NCI-H2029 (cell line): ENCODE measurements around the gene DFFB.
"Not testable (repeated sequence)": the region's sequence is repeated elsewhere in the genome, so short reads cannot be mapped to it uniquely, and the experiment has no call there.

Source experiments
- DNase-seq: peaks from one replicate; lab custom pipeline; 2025; lab: John Stamatoyannopoulos, UW

The DFFB gene

DNA sequence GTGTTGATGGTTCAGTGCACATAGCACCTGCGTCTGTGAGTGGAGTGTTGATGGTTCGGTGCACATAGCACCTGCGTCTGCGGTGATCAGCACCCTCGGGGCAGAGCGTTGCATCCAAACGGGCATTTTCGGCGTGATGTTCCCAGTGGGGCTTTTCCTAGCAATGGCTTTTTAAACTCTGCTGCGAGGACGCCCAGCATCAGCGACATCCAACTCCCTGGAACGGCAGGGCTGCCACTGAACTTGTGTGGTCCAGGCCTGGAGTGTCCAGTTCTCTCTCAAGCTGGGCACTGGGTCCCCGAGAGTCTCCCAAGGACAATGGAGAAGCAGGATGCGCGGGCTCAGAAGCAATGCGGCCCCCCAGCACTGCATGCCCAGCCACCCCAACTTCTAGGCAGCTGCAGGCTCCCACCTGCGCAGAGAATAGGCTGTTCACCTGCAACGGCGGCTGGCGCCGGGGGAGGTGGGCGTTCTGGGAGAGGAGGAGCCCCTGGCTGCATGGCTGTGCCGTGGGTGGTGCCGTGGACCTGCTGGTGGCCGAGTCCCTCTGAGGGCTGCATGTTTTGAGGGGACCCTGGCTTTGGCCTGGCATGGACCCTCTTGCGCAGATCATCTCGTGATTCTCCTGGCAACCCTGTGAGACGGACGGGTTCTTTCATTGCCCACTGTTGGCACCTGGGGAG lies 52.9 kb downstream of the DFFB start:
- DNase-seq = no peak

DNA sequence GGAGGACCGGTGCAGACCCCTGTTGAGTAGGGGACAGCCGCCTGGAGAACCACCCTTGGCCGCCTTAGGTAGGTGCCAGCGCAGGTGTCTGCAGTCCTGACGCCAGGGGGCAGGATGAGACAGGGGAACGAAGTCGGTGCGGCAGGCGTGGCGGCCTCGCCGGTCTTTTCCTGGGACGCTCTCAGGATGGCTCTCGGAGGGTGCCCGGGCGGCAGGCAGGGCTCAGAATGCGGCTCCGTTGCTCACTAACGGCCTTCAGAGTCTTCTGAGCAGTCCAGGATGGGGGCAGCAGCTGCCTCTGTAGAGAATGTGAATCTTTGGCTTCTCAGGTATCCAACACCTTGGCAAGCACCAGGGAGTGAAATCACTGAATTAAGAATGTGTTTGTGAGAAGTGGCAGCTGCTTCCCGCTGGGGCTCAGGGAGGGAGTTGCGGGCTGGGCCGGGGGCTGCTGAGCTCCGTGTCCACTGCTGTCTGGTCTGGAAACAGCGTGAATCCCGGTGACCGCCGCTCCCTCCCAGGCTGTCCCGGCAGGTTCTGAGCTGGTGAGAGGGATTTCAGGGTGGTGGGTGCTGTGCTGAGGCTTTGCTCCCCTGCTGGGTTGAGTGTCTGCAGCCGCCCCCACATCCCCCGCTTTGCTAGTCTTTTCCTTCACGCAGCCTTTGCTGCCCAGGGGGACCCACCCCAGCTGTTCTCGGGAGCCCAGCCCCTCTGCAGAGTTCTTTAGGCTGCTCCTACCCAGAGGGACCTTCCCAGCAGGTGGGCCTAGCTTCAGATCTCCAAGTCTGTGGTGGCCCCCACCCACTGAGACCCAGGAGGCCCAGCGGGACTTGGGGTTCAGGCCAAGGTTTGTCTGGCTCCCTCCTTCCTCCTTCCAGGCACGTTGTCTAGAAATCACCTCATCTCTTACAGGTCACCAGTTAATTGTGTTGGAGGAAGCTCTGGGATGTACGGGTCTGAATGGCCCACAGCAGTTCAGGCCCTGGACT lies 53.9 kb downstream of the DFFB start:
- no peak for DNase-seq

DNA sequence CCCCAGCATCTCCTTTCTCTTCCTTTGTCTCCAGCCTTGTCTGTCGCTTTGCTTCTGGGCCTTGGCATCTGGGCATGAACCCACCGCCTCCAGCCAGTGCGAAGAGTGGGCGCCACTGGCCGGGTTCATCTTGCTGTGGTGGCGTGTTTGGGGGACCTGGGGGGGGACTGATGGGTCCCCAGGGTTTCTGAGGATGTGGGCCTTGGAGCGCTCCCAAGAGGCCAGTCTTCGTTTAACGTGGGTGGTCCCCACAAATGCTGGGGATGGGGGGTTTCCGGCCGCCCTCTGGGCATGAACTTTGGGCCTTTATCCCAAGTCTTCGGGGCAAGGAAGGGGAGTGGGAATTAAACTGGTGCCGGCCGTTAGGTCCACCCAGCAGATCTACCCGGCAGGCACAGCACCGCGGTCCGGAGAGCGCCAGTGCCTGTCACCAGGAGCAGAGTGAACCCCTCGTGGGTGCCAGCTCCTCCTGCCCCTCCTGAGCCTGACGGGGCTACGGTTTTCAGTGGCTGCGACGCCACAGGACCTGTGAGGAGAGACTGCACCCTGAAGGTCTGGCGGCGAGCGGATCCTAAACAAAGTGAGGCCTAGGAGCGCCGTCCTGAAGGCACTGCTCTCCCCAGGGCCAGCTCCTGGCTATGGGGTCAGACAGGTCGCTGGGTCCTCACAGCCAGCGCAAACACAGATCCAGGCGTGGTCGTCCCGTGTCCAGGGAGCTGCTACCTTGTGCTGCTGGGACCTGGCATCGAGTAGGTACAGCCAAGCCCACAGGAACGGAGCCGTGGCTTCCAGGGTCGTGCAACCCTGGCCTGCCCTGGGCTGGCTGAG lies 54.9 kb downstream of the DFFB start:
- no peak for DNase-seq

DNA sequence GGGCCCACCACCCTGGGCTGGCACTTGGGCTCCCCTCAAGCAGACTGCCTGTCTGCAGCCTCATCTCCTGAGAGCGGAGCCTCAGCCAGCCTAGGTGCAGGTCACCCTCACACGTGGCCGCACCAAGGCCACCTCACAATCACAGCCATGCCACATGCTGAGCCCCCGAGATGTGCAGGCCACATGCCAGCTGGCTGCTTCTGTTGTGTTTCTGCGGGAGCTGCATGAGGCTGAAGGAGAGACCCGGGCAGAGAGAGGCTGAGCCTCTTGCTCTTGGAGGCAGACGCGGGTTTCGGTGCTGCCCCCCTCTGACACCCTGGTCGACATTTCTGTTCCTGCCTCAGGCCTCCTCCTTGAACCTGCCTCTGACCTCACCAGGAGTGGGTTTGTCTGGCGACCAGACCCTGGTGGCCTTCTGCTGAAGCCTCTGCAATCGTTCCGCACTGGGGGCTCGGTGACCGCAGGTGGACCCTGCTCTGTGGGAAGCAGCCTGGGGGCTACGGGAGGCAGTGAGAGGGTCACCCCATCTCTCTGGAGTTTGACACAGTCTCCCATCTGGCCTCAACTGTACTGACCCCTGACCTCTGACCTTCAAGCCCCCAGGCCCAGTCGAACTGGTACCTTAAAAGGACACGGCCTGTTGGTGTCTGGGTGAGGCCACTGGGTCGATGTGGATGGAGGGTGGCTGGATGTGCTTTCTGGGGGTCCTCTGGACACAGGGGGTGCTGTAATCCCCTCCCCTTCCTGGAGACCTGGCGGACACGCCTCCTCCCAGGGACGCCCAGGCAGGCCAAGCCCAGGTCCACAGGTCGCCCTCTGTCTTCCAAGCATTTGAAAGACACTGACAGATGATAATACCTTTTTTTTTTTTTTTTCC lies 55.8 kb downstream of the DFFB start:
- no peak for DNase-seq

DNA sequence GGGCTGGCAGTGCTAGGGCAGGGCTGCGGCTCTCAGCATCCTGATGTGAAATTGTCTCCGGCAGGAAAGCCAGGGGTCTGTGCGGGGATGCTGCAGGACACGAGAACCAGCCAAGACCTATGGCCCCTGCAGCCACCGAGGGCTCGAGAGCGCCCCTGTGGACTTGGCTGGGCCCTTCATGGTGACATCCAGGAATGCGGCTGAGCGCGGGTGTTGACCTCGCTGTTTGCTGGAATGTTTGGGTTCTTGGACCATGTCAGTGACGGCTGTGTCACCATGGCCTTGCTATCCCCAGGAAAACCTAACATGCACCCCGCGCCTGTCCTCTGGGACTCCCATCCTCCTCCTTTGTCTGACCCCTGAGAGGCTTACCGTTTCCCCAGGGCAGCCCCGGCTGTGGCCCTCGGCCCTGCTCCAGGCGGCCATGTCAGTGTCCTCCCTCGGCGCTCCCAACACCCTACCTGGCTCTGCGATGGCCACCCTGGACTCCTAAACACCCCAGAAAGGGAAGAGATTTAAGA lies 57.1 kb downstream of the DFFB start:
- no peak for DNase-seq

DNA sequence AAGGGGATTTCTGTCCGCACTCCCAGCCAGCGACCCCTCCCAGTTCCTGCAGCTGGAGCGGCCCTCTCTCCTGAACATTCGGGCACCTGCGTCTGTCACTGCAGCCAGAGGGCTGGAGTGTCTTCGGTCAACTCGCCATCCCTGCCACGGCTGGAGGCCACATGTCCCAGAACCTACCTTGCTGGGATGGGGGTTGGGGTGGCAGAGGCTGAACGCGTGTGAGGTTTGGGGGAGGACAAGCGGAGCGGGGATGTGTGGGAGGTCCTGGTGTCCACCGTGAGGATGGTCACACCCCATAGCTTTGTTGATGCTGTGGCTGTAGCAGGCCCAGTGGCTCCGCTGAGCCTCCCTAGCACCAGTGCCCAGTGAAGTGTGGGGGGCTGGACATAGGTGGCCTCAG lies 57.6 kb downstream of the DFFB start:
- no peak for DNase-seq

DNA sequence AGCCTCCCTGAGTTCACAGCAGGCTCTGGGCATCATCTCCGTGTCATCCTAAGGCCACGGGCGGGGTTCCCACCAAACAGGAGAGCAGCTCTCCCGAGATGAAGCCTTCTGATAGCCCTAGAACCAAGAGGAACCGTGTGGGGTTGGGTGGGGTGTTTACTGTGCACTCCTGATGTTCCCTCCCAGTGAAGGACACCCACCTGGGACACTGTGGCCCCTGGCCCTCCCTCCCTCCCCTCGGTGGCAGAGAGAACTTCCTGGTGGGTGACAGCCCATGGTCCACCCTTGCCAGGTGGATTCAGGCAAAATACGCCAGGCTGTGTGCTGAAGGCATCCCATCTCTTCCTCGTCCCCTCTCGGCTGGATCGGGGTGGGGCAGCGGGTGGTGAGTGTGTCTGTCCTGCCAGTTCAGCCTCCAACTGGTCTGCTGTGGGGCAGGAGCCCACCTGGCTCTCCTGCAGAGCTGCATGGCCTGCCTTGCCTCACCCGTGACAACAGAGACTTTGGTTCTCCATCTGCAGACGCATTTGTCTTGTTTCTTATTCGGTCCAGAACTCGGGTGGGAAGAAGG lies 58.4 kb downstream of the DFFB start:
- no peak for DNase-seq

DNA sequence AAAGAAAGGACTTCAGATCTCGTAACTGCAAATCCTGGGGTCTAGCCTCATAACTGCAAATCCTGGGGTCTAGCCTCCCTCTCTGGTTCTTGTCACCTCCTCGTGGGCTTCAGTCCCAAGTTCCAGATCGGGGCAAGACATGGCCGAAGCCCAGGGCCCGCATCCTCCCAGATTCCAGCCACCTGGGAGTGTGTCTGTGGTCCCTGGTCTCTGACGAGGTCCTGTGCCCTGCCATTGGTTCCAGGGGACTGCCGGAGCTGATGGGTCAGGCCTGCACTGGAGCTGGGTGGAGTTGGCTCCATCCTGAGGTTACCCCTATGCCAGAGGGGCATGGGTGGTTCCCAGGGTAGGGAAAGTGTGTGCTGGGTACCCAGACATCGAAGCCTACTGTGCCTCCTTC lies 60.5 kb downstream of the DFFB start:
- no peak for DNase-seq

DNA sequence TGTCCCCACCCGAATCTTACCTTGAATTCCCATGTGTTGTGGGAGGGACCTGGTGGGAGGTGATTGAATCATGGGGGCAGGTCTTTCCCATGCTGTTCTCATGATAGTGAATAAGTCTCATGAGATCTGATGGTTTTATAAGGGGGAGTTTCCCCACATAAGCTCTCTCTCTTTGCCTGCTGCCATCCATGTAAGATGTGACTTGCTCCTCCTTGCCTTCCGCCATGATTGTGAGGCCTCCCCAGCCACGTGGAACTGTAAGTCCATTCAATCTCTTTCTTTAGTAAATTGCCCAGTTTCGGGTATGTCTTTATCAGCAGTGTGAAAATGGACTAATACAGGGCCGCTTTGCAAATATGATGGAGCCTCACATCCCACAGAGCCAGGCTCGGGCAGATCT lies 61.1 kb downstream of the DFFB start:
- DNase-seq = not testable (repeated sequence)

DNA sequence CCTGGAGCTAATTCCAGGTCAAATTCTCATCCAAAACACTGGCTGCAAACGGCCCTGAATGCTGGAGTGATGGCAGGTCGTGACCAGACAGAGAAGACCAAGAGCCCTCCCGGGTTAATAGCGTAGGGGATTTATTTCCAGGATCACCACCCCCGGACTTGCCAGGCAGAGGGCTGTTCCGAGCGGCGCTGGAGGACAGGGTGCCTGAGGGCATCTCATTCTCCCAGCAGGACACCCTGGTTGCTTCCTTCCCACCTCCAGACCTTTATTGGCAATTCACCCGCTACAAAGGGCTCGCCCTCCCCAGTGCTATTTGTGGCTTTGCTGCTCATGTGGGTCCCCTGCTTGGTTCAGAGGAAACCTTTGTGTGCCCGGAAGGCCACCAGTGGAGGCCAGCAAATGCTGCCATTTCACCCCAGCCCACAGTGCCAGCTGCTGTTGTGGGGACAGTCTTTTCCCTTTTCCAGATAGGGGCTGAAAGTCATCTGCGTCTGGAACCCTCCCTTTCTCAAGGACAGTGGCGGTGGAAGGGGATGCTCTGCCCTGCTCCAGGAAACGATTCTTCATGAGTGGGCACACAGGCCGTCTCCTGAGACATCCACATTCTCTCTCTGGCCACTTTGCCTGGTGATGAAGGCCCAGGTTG lies 61.8 kb downstream of the DFFB start:
- no peak for DNase-seq

DNA sequence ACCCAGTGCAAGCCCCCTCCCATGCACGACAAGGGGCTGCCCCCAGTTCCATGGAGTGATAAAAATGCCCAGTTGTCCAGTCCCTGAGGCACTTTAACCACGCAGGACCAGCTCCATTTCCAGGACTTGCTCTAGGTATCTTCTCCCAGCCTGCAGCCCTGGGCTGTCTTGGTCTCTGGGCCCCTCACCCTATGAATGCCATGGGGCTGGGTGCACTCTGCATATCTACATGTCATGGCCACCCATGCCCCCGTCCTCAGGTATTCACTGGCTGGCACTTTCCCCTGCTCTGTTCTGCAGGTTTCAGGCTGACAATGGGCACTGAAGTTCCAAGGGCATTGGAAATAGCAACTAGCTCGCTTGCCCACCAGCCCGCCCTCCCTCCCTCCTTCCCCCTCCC lies 62.4 kb downstream of the DFFB start:
- DNase-seq = no peak

DNA sequence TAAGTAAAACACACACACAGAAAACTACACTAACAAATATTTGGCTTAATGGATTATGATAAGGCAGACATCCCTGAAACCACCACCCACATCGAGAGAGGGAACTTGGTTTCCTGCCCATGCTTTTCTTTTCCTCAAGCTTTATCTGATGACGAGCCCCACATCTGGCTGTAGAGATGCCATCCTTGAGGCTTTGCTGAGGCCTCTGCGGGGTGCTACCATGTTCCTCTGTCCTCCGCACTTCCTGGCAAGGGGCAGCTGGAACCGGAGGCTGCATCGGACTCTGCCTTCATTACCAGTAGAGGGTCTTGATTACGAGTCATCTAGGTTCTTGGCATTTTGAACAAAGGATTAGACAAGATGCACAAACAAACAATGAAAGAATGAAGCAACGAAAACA lies 64.5 kb downstream of the DFFB start:
- no peak for DNase-seq

DNA sequence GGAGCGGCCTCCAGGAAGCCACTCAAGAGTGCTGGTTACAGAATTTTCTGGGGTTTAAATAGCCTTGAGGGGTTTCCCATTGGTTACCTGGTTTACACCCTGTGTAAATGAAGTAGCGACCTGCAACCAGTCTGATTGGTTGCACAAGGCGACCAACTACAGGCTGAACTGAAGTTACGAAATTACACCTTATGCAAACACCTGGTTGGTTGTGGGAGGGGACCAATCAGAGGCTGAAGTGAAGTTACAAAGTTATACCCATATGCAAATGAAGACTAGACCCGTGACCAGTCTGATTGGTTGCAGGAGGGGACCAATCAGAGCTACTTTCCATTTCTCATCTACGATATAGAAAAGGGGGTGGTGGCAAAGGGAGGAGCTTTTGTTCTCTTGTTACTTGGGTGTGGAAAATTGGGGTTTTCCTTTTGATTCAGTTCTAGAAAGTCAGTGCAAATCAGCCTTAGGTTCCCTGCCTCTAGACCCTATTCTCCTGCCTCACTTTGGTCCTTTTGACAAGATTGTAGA lies 65.0 kb downstream of the DFFB start:
- no peak for DNase-seq

DNA sequence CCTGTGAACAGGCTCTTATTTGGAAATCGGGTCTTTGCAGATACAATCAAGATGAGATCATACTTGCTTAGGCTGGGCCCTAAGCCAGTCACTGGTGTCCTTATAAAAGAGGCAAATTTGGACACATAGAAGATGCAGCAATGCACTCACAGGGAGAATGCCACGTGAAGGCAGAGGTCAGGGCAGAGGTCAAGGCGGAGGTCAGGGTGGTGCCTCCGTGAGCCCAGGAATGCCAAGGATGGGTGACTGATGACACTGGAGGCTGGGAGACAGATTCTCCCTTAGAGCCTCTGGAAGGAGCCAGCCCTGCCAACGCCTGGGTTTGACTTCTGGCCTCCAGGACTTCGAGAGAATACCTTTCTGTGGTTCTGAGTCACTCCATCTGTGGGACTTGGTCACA lies 65.6 kb downstream of the DFFB start:
- DNase-seq = no peak

DNA sequence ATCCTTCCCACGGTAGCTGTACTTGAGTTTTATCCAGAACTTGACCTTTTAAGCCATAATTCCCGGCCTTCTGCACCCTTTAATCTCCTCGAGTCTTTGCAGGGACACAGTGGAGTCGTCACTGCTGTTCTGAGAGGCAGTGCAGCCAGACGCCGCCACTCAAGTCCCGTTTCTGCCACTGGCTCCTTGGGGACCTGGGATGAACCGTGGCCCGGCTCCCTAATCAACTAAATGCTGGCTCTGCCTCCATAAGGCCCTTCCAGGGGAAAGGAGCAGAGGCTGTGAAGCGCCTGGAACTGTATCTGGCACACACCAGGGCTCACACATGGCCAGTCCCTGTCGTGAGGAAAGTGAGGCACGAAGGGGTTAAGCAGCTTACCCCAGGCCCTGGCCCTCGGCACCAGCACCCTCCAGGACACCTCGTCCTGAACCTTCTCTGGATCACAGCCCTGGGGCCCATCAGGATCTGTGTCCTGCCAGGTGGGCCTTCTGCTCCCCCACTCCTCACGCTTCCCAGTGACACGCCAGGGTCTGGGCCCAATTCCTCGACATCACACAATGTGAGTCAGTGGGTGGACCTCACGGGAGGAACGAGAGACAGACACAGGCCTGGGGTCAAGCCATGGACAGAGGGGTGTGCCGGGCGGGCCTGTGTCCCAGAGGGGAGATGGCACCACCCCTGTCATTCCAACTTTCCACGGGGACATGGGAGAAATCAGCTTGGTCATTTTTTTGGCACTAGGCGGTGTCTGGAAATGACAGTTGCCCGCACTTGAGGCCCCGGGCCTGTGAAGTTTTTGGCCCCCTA lies 66.3 kb downstream of the DFFB start:
- DNase-seq = no peak

DNA sequence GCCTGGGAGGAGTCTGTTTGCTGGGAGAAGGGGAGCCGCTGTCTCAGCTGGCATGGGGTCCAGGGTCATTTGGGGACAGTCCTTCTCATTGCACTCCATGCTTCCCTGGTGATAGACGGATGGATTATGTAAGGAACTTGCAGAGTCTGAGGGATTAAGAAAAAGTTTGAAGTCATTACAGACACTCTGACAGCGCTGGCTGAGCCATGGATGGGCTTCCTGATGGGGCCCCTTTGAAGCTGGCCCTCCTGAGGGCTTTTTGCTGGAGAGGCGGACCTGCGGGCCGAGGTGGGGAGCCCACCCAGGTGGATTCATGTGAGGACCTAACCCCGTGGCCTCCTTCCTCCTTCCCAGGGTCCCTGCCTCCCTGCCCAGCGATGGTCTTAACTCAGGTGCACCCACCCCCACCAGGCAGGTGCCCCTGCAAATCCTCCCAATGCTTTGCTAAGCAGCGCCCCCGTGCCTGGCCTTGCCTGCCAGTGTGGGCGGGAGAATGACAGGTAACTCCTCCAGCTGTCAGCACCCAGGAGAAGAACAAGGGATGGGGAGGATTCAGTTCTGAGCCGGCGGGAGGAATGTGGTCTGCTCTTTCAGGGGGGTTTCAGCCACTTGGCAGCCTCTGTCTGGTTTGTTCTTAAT lies 67.0 kb downstream of the DFFB start:
- DNase-seq = no peak

DNA sequence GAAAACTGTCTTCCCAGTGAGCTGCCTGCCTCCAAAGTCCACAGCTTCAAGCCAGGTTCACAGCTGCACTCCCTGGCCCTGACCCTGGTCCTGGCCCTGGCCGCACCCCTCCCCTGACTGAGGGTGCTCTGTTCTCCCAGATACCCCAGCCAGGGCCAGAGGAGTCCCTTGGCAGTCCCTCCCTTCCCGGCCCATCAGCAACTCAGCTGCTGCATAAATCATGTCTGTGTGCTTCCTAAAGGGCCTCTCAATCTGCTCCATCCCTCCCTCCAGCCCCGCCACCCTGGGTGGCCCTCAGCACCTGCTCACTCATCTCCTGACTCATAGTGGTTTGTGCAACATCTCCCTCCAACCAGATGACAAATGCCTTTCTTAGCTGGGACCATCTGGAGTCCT lies 67.5 kb downstream of the DFFB start:
- no peak for DNase-seq

DNA sequence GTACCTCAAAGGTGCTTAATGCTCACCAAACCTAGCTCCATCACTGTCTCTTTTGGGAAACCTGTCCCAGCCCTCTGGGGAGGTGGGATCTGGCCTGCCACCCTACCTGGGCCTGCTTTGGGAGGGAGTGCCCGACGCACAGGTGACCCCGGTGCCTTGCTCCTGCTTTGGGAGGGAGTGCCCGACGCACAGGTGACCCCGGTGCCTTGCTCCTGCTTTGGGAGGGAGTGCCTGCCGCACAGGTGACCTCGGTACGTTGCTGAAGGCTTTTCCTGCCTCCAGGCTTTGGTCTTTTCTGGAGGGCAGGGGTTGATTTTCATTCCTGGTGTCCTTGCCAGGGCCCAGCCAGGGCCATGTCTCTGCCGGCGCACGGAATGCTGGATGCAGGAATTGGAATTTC lies 68.0 kb downstream of the DFFB start:
- no peak for DNase-seq

DNA sequence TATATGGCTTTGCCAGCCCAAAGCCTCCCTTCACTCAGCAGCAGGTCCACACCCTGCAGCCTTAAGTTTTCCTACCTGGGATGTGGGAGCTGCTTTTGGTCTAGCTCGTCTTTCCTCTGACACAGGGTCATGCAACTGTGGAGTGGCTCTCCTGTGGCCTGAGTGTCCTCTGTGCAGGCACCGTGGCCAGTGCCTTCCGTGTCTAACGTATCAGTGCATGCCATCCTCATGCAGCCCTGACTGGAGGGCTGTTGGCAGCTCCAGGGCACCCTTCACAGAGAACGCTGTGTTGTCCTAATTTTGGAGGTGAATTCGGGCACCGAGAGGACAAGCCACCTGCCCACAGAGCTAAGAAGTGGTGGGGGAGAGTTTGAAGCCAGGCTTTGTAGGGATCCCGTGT lies 68.5 kb downstream of the DFFB start:
- no peak for DNase-seq
